Measurements from ENCODE around the gene RAB19. TPM values are rescaled to one million over a fixed set of nuclear protein-coding genes. Genes with fewer than 3 reads are reported as not detected.

Gene RAB19
- total RNA-seq, 2 experiments from 2014 or later, result 1.6 to 2.8 TPM

GRCh38 chr7:140475747-140476333 lies 72.0 kb downstream of the RAB19 start:
- DNase-seq (peak in 13 of 14 experiments; percentile 12 to 77 (median 39)), ATAC-seq (ENCODE audit: poor library complexity) (no peak)
- no peaks in the 10 kb centered on the region for H3K27me3 ChIP-seq (ENCODE audit: control insufficient read depth in 1 of 2, insufficient read depth in 2 of 2, low read length in 2 of 2)
- no peaks in the 10 kb centered on the region for H3K9me3 ChIP-seq (ENCODE audit: control insufficient read depth in 1 of 2, insufficient read depth in 1 of 2, low read length in 2 of 2)
- ChIA-PET CTCF (interaction anchor here (0.6 to 5.8 kb wide), 4 partner anchors 17 to 537 kb away, joined by 3 to 34 read pairs (median 3); no protein-coding TSS in a partner anchor), POLR2A (interaction anchor here (1.5 to 4.9 kb wide), 3 partner anchors 16 to 538 kb away, joined by 5 to 43 read pairs (median 33); partner anchors contain the start of genes ADCK2 and MRPS33)
- H3K4me1 ChIP-seq (ENCODE audit: insufficient read depth, low read length), result peaks cover 33% of the 10 kb centered on the region
- peaks cover 10% of the 10 kb centered on the region for H3K36me3 ChIP-seq (ENCODE audit: insufficient read depth, low read length)
- intact Hi-C loops (cut with DNase I, micrococcal nuclease), result loop anchor here (1.0 to 10.0 kb wide), 7 partner anchors 17 to 1057 kb away; partner anchors contain the start of genes ADCK2 (in 1 of the 2), MRPS33 (in 1 of the 2), PARP12 (in 1 of the 2) and RAB19 (in 1 of the 2)
- no peak overlapping the region for H3K4me3 ChIP-seq (ENCODE audit: low read length)
- peak overlapping the region; percentile 85 for H3K4me3 Mint-ChIP-seq
- TF ChIP-seq CTCF (IDR thresholded peaks at IDR 0.05), result peak; percentile 89
- H3K27ac ChIP-seq (ENCODE audit: low read depth in 1 of 2, low read length in 2 of 2), result no peak overlapping the region
- peaks cover 33% of the 10 kb centered on the region for H3K36me3 Mint-ChIP-seq (ENCODE audit: low read depth)
- no peaks in the 10 kb centered on the region for H3K27me3 Mint-ChIP-seq
- H3K27ac Mint-ChIP-seq, result peak overlapping the region; percentile 75
- peaks cover 39% of the 10 kb centered on the region for H3K4me1 Mint-ChIP-seq (ENCODE audit: low read depth)
- no peaks in the 10 kb centered on the region for H3K9me3 Mint-ChIP-seq

GRCh38 chr7:140476698-140477261 lies 72.9 kb downstream of the RAB19 start:
- Histone ChIP-seq H3K36me3 (ENCODE audit: insufficient read depth, low read length) (peaks cover 4% of the 10 kb centered on the region), H3K4me3 (ENCODE audit: low read length) (peak overlapping the region; percentile 91), H3K4me1 (ENCODE audit: insufficient read depth, low read length) (peaks cover 33% of the 10 kb centered on the region), H3K27me3 (ENCODE audit: control insufficient read depth in 1 of 2, insufficient read depth in 2 of 2, low read length in 2 of 2) (no peaks in the 10 kb centered on the region), H3K9me3 (ENCODE audit: control insufficient read depth in 1 of 2, insufficient read depth in 1 of 2, low read length in 2 of 2) (no peaks in the 10 kb centered on the region), H3K27ac (ENCODE audit: low read depth in 1 of 2, low read length in 2 of 2) (peak overlapping the region in 1 of 2 donors; percentile 68)
- Mint-ChIP-seq H3K27ac (peak overlapping the region; percentile 85), H3K27me3 (no peaks in the 10 kb centered on the region), H3K4me1 (ENCODE audit: low read depth) (peaks cover 36% of the 10 kb centered on the region), H3K36me3 (ENCODE audit: low read depth) (peaks cover 27% of the 10 kb centered on the region), H3K4me3 (peak overlapping the region; percentile 90), H3K9me3 (no peaks in the 10 kb centered on the region)
- intact Hi-C loops (cut with DNase I, micrococcal nuclease), result loop anchor here in 1 of 2 experiments (1.0 to 10.0 kb wide), 6 partner anchors 17 to 536 kb away; partner anchors contain the start of genes ADCK2, MRPS33, PARP12 and RAB19
- DNase-seq (no peak), ATAC-seq (ENCODE audit: poor library complexity) (no peak)
- CTCF ChIA-PET, result interaction anchor here (0.7 to 5.8 kb wide), 5 partner anchors 16 to 855 kb away, joined by 3 to 34 read pairs (median 3); no protein-coding TSS in a partner anchor
- POLR2A ChIA-PET, result interaction anchor here (0.6 to 4.9 kb wide), 13 partner anchors 9 to 1261 kb away, joined by 3 to 43 read pairs (median 4); partner anchors contain the start of genes ADCK2, KDM7A, MRPS33 and NDUFB2
- no peak for TF ChIP-seq CTCF (IDR thresholded peaks at IDR 0.05)

Other genes with a start within 250 kb of the RAB19 start
- 10 to 100 TPM; 43.3 to 46.5 TPM for gene KDM7A, start 227.1 kb upstream of the RAB19 start, total RNA-seq
- 10 to 100 TPM; 23.5 to 25.6 TPM for gene SLC37A3, start 5.5 kb upstream of the RAB19 start, total RNA-seq
- gene MKRN1, start 75.4 kb downstream of the RAB19 start, total RNA-seq, result 100 to 1,000 TPM; 115 to 129 TPM
- gene DENND2A, start 236.8 kb downstream of the RAB19 start, total RNA-seq, result not detected

Measured in CD4-positive, alpha-beta T cell (primary cell).